Transverse colon (tissue), 4 donors: ENCODE results near the gene PLD5.

Experiments
- POLR2AphosphoS5 ChIP-seq, 3 donors: sonication (generic); formaldehyde crosslinking; IDR thresholded peaks; one replicate each; pipeline ENCODE4 v1.6.1; 2016; ENCODE audit warnings: antibody characterized with exemption in 3 of 3
- TF ChIP-seq, protein P1 (sequence below), 5 experiments: fragments of 200-600 bp in 3 of 5; fragments of 450-650 bp in 2 of 5; sonication (generic) in 3 of 5; IDR thresholded peaks; 1 replicate in 2 of 5; 2 replicates in 3 of 5; pipeline ENCODE4 v1.5.1; 2016 to 2017; ENCODE audit warnings: antibody characterized with exemption in 5 of 5, inconsistent platforms in 3 of 5, mild to moderate bottlenecking in 2 of 5, moderate library complexity in 1 of 5

DNA sequence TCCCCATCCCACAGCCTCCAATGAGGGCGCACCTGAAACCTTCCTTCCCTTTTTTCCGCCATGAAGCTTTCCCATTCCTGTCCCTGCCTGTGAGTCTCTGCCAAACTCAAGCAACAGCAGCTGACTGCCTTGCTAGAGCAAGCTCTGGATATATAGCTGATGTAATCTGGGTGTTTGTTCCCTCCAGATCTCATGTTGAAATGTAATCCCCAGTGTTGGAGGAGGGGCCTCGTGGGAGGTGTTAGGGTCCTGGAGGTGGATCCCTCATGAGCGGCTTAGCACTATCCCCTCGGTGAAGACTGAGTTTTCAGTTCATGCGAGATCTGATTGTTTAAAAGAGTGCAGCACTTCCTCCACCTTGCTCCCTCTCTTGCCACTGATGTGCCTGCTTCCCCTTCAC, 321.2 kb downstream of the PLD5 start:
- TF ChIP-seq, protein P1, sequence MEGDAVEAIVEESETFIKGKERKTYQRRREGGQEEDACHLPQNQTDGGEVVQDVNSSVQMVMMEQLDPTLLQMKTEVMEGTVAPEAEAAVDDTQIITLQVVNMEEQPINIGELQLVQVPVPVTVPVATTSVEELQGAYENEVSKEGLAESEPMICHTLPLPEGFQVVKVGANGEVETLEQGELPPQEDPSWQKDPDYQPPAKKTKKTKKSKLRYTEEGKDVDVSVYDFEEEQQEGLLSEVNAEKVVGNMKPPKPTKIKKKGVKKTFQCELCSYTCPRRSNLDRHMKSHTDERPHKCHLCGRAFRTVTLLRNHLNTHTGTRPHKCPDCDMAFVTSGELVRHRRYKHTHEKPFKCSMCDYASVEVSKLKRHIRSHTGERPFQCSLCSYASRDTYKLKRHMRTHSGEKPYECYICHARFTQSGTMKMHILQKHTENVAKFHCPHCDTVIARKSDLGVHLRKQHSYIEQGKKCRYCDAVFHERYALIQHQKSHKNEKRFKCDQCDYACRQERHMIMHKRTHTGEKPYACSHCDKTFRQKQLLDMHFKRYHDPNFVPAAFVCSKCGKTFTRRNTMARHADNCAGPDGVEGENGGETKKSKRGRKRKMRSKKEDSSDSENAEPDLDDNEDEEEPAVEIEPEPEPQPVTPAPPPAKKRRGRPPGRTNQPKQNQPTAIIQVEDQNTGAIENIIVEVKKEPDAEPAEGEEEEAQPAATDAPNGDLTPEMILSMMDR (IDR thresholded peaks at IDR 0.05): no peak
- TF ChIP-seq POLR2AphosphoS5 (IDR thresholded peaks at IDR 0.05): no peak
